ENCODE measurements around the gene PACRG. TPM values are rescaled to one million over a fixed set of nuclear protein-coding genes. Genes with fewer than 3 reads are reported as not detected.

PACRG gene
- total RNA-seq, 1 donor from 2014 or later, result under 0.01 TPM

GRCh38 chr6:163078712-163079111, 350.9 kb downstream of the PACRG start:
- FAIRE-seq, result no peak
- Histone ChIP-seq H3K4me3 (ENCODE audit: low read depth, low read length) (no peak overlapping the region), H3K27me3 (ENCODE audit: control insufficient read depth, insufficient read depth, low read length) (no peaks in the 10 kb centered on the region), H3K36me3 (ENCODE audit: control insufficient read depth, insufficient read depth, low read length) (no peaks in the 10 kb centered on the region)
- TF ChIP-seq CTCF (IDR thresholded peaks at IDR 0.05; ENCODE audit: insufficient read depth, low read length, severe bottlenecking), result no peak
- DNase-seq (ENCODE audit: low read depth), result no peak

DNA sequence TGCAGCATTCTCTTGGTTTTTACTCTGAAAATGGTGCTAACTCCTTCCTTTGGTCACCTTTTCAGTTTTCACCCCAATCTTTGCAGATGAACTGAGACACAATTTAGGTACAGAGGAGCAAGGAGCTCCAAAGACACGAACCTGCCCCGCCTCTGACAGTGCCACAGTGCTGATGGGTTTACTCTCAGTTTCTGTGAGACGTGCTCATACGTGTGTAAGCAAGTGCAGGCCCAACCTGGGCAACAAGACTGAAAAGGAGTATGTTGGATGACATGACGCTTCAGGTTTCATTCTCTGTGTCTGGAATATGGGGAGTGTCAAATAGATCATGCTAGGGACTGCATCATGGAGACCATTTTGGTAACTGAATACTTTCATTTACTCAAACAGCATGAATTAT, 352.5 kb downstream of the PACRG start:
- no peak for DNase-seq (ENCODE audit: low read depth)
- Histone ChIP-seq H3K27me3 (ENCODE audit: control insufficient read depth, insufficient read depth, low read length) (no peaks in the 10 kb centered on the region), H3K4me3 (ENCODE audit: low read depth, low read length) (no peak overlapping the region), H3K36me3 (ENCODE audit: control insufficient read depth, insufficient read depth, low read length) (no peaks in the 10 kb centered on the region)
- TF ChIP-seq CTCF (IDR thresholded peaks at IDR 0.05; ENCODE audit: insufficient read depth, low read length, severe bottlenecking), result no peak
- FAIRE-seq, result no peak

GRCh38 chr6:163083141-163083540, 355.4 kb downstream of the PACRG start:
- DNase-seq (ENCODE audit: low read depth) (no peak), FAIRE-seq (no peak)
- no peaks in the 10 kb centered on the region for H3K36me3 ChIP-seq (ENCODE audit: control insufficient read depth, insufficient read depth, low read length)
- no peaks in the 10 kb centered on the region for H3K27me3 ChIP-seq (ENCODE audit: control insufficient read depth, insufficient read depth, low read length)
- H3K4me3 ChIP-seq (ENCODE audit: low read depth, low read length), result no peak overlapping the region
- no peak for TF ChIP-seq CTCF (IDR thresholded peaks at IDR 0.05; ENCODE audit: insufficient read depth, low read length, severe bottlenecking)

DNA sequence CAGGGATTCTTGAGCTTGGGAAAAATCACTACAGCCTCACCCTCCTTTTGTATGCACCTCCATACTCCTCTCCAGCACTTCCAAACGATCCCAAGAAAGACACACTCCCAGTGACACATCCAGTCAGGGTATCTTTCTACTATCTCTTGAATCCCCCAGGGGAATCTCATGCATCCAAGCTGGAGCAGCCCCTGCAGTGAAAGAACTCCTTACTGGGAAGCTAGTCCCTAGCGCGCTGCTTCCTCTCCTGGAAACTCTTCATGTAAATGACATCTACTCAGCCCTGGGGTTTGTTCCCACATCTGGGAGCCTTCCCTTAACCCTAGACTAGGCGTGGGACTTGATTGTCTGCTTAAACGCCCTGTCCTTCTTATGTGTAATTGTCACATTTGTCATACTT, 357.7 kb downstream of the PACRG start:
- H3K4me3 ChIP-seq (ENCODE audit: low read depth, low read length), result no peak overlapping the region
- FAIRE-seq (no peak), DNase-seq (ENCODE audit: low read depth) (no peak)
- TF ChIP-seq CTCF (IDR thresholded peaks at IDR 0.05; ENCODE audit: insufficient read depth, low read length, severe bottlenecking), result no peak
- H3K36me3 ChIP-seq (ENCODE audit: control insufficient read depth, insufficient read depth, low read length), result no peaks in the 10 kb centered on the region
- no peaks in the 10 kb centered on the region for H3K27me3 ChIP-seq (ENCODE audit: control insufficient read depth, insufficient read depth, low read length)

- H3K27me3 ChIP-seq (ENCODE audit: control insufficient read depth, insufficient read depth, low read length), result no peaks in the 10 kb centered on the region
- no peak for TF ChIP-seq CTCF (IDR thresholded peaks at IDR 0.05; ENCODE audit: insufficient read depth, low read length, severe bottlenecking)
Measured at GRCh38 chr6:163085861-163086623, 358.3 kb downstream of the PACRG start.

DNA sequence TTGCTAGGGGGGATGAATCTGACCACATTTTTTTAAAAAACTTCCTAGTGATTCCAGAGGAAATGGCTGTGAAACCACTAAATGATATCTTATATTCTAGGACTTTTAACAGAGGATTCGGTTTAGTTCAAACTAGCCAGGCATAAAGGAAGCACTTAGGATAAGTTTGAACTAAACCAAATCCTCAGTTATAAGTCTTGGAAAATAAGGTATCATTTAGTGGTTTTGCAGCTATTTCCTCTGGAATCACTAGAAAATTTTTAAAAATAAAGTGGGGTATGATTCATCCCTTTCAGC, 358.8 kb downstream of the PACRG start:
- FAIRE-seq (no peak), DNase-seq (ENCODE audit: low read depth) (no peak)
- TF ChIP-seq CTCF (IDR thresholded peaks at IDR 0.05; ENCODE audit: insufficient read depth, low read length, severe bottlenecking), result no peak
- Histone ChIP-seq H3K4me3 (ENCODE audit: low read depth, low read length) (no peak overlapping the region), H3K36me3 (ENCODE audit: control insufficient read depth, insufficient read depth, low read length) (no peaks in the 10 kb centered on the region), H3K27me3 (ENCODE audit: control insufficient read depth, insufficient read depth, low read length) (no peaks in the 10 kb centered on the region)

More at GRCh38 chr6:163085861-163086623, 358.3 kb downstream of the PACRG start:
- FAIRE-seq (peak; percentile 13), DNase-seq (ENCODE audit: low read depth) (no peak)
- Histone ChIP-seq H3K36me3 (ENCODE audit: control insufficient read depth, insufficient read depth, low read length) (no peaks in the 10 kb centered on the region), H3K4me3 (ENCODE audit: low read depth, low read length) (no peak overlapping the region)
